GM19324 (cell line): Measurements from ENCODE around the gene CCDC17.
"Not testable (repeated sequence)": the region's sequence is repeated elsewhere in the genome, so short reads cannot be mapped to it uniquely, and the experiment has no call there.

ENCODE experiments used
- ATAC-seq: cut with Tn5 transposase; IDR thresholded peaks from one replicate; pipeline ENCODE4 v1.9.1; 2021; ENCODE audit warnings: mild to moderate bottlenecking, moderate library complexity; ENCODE audit not compliant: unreplicated experiment, low FRiP score

CCDC17 gene

DNA sequence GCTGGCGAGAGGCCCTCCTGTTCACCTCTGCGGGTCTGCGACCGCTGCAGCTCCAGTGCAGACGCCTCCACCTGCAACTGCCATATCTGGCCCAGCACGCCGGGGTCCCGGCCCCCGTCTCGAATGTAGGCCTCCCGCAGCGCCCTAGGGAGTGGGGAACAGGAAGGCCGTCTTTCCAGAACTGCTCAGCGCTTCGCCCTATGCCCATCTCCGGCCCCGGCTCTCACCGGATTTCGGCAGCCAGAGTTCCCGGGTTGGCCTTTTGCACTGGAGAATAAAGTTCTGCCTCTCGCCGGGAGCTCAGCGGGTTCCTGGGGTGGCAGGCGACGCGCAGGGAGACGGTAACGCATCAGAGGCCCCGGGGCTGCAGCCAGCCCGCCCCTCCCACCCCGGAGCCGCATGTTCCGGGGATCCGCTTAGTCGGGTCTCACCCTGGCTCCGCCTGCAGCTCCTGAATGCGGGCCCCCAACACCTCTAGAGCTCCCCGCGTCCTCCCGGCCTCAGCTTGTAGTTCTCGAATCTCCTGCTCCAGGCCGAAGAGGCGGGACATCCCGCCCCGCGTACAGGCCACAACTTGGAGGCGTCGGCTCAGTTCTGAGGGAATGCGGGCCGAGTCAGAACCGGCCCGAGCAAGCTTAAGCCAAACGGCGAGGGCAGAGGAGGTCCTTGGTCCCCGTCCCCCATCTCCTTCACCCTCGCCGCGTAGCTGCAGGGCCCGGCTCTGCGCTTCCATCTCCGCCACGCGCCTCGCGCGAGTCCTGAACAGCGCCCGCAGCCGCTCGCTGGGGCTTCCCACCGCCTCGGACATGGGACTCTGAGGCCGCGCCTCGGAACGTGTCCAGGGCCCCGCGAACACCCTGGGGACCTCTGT lies 1.1 kb downstream of the CCDC17 start:
- ATAC-seq: no peak

DNA sequence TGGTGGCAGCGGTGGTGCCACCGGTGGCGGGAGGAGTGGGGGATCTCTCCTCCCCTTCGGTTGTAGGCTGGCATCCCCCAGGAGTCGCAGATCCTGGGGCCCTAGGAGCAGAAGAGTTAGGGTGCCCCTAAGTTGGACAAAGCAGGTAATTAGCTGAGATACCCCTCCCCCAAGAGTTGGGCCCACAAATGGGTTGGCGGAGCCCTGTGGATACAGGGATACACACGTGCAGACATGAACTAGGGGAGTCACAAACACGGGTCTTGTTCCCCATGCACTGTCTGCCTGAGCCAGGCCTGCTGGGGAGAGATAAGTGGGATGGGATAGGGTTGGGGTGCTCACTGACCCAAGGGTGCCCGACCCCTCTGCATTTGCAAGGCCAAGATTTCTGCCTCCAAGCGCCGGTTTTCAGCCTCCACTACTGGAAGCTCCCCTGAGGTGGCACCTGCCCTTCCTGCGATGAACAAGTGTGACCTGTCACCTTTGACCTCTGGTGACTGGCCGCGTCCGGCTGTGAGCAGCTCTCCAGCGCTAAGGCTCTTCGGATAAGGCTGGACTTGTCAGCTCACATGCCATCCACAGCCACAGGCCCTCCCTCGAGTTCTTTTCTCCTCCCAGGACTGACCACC lies 1.8 kb downstream of the CCDC17 start:
- ATAC-seq: no peak

DNA sequence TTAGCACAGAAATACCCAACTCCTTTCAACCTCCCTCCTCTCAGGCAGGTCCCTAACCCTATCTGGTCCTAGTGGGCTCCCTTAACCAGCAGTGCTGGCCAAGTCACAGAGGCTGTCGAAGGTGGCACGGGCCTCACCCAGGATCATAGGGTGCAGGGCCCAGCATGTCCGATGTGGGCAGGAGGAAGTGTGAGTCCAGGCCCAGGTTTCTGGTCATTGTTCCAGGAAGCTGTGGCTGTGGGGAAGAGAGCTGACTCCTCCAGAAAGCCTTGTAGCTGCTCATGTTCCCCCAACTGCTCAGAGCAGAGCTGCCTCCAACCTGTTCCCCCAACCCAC lies 2.4 kb downstream of the CCDC17 start:
- ATAC-seq: no peak

DNA sequence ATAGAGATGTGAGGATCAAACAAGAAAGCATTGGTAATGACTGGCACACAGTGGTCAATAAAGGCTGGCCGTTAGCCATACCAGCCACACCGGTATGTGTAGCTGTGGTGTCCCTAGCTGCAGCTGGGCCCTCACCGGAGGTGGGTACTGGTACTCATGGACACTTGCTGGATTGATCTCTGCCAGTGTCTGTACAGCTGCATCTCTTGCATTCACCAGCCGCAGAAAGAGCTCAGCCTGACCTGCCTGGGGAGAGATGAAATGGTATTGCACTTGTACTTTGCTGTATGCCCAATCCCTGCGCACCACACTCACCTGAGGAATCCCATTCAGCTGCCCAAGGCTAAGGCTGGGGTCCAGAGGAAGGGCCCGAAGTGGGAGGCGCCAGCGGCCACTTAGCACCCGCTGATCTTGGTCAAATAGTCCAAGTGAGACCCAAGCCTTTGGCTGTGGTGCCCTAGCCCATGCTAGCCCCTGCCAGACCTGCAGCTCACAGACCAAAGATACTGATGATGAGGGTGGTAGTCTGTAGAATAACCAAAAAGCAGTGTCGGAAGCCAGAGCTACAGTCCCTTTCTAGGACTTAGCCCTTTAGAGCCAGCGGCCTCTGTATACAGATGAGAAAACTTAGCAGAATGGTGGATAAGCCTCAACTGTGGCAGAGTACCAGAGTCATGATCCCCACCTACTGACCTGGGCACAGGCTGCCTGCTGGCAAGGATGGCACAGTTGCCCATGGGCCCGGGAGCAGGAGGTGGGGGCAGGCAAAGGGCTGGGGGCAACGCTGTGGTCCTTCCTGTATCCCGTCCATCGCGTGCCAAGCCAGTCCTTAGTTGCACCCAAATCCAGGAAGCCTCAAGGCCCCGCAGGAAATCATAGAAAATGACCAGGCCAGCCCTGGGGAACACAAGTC lies 3.0 kb downstream of the CCDC17 start:
- ATAC-seq: no peak

DNA sequence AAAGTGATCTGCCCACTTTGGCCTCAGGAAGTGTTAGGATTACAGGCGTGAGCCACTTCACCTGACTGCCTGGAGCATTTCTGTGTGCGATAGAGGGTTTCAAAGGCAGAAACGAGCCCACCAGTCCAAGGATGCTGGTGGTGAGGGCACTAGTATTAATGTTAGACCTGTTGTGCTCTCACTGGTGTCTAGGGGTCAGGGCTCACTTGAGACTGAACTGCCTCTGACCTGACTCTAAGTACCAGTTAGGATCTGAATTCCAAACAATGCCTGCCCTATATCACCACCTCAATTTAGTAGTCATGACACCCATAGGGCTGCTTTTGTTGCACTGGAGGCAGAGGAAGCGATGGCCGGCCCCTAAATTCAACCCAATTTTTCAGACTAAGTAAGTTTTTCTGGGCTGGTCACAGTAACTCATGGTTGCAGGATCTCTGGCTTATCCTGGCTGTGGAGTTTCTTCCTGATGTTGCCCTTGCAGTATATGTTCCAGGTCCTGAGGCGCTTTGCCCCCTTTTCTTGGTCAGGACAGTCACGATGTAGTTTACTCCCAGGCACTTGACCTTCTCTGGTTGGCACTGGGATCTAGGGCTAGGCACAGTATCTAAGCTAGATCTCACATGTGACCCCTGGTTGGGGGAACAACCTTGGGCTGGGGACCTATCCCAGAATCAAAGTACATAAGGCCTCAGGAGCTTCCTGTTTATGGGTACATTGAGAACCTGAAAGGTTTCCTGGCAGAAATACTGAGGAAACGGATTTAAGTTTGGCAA lies 4.5 kb downstream of the CCDC17 start:
- ATAC-seq: no peak

DNA sequence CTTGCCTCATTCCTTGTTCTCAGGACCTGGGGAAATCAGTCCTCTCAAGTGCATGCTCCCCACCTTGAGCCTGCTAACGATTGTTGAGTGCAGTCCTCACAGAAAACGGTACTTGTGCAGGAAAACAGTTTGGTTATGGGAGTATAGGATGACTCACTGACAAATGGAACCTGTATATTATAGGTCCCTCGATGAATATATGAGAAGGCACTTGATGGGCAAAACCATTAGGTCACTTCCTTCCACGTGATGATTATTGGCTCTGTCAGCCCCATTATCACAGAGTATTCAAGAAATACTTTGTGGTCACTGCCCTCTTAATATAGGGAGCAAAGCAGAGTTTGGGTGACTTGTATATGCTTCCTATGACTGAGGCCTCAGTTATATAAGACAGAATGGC lies 6.2 kb downstream of the CCDC17 start:
- no peak for ATAC-seq

DNA sequence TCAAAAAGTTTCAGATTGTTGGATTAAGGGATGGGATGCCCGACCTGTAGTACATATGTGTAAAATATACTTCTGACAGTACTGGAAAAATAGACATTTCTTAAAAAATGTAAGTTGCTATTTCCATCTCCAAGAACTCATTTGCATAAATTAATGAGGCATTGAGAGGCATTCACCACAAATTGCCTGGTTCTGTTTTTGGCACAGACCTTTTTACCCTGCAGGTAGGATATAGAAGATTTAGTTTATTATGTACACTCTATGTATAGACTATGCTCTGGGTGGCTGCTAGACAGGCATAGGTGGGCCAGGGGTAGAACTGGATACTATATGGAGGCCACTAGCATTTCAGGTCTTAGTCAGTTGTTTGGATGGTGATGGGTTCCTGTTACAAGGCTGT lies 8.0 kb downstream of the CCDC17 start:
- ATAC-seq: no peak

DNA sequence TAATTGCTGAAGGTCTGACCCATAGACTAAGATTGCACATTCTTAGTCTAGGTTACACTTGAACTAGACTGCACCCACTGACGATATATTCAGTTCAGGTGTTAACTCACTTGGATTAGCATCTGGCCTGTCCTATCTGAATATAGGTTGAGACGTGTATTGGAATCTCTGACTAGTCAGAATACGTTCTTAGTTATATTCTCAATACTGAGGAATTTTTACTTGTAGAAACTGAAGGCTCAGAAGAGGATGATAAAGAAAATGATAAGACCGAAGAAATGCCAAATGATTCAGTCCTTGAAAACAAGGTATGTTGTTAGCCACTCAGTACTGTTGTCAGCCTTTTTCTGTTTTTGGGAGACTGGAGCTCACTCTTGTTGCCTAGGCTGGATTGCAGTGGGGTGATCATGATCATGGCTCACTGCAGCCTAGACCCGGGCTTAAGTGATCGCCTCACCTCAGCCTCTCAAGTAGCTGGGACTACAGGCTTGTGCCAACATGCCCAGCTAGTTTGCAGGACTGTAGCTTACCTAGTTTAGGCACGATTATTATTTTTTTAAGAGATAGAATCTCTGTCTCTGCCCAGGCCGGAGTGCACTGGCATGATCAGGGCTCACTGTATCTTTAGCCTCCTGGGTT lies 10.8 kb downstream of the CCDC17 start:
- ATAC-seq: no peak

DNA sequence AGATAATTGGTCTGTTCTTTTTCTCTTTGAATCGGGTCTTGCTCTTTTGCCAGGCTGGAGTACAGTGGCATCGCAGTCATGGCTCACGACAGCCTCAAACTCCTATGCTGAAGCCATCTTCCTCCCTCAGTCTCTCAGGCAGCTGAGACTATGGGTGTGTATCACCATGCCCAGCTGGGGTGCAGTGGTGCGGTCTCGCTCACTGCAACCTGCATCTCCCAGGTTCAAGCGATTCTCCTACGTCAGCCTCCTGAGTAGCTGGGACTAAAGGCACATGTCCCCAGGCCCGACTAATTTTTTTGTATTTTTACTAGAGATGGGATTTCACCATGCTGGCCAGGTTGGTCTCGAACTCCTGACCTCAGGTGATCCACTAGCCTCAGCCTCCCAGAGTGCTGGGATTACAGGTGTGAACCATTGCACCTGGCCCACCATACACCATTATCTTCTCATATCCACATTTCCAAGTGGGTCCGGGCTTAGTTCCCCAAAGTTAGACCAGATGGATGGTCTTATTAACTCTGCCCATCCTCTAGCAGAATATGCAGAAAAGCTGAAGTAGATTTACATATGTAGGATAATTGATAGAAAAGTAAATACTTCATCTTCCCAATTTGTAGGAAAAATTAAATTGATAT lies 13.1 kb downstream of the CCDC17 start:
- no peak for ATAC-seq

DNA sequence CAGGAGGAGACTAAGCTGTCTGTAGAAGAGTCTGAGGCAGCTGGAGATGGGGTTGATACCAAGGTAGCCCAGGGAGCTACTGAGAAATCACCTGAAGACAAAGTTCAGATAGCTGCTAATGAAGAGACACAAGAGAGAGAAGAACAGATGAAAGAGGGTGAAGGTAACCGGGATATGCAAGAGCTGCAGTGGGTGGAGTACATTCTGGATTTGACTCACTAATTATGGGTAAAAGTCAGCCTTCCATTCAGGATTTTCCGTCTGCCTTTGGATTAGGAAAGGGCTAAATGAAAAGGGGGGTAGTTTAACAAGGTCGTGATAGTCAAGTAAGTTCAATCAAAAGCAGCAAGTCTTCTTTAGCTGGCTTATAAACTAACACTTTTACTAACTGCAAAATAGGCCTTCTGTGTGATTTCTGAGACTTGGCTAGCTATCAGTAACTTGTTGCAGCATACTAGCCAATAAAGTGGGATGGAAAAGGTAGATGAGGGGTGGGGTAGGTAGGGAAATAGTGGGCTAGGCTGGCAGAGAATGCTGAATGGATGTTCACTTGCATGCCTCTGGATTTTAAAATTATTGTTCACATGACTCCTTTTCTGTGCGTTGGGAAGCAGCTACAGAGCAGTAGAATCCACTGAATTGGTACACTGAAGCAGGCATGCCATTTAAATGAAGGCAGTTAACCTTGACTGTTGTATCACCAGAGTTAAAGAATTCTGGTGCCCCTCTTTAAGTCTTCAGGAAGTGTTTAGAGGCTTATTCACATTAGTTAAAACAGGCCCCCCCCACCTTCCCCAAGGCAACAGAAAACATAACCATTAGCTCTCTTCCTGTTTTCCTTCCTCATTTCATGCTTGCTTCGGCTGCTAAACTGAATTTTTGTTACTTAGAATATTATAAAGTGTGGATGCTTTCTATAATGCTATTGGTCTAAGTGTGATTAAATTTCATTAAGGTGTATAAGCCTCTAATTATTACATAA lies 15.4 kb downstream of the CCDC17 start:
- ATAC-seq: no peak

DNA sequence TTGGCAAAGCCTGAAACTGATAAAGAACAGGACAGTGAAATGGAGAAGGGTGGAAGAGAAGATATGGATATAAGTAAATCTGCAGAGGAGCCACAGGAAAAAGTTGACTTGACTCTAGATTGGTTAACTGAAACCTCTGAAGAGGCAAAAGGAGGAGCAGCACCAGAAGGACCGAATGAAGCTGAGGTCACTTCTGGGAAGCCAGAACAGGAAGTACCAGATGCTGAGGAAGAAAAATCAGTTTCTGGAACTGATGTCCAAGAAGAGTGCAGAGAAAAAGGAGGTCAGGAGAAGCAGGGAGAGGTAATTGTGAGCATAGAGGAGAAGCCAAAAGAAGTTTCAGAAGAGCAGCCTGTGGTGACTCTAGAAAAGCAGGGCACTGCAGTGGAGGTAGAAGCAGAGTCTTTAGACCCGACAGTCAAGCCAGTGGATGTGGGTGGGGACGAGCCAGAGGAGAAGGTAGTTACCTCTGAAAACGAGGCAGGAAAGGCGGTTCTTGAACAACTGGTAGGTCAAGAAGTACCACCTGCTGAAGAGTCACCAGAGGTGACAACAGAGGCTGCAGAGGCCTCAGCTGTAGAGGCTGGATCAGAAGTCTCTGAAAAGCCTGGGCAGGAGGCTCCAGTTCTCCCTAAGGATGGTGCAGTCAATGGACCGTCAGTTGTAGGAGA lies 16.3 kb downstream of the CCDC17 start:
- no peak for ATAC-seq

DNA sequence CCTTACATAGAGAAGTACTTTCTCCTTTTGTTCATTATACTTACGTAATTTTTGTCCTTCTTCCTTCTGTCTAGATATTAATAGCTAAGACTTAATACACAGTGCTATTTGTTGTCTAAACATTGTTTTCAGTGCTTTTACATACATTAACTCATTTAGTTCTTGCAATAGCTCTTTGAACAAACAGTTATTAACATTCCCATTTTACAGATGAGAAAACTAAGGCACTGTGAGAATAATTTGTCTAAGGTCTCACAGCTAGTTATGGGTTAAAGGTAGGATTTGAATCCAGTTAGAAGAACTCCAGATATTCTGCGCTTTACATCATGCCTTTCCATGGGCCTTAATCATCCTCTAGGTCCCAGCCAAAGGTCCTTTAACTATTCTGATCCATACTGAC lies 19.6 kb downstream of the CCDC17 start:
- no peak for ATAC-seq

DNA sequence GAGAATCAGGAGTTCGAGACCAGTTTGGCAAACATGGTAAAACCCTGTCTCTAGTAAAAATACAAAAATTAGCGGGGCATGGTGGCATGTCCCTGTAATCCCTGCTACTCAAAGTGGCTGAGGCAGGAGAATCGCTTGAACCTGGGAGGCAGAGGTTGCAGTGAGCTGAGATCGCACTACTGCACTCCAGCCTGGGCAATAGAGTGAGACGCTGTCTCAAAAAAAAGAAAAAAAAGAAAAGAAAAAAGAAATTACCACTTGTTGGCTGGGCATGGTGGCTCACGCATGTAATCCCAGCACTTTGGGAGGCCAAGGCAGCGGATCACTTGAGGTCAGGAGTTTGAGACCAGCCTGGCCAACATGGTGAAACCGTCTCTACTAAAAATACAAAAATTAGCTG lies 27.1 kb downstream of the CCDC17 start:
- not testable (repeated sequence) for ATAC-seq

DNA sequence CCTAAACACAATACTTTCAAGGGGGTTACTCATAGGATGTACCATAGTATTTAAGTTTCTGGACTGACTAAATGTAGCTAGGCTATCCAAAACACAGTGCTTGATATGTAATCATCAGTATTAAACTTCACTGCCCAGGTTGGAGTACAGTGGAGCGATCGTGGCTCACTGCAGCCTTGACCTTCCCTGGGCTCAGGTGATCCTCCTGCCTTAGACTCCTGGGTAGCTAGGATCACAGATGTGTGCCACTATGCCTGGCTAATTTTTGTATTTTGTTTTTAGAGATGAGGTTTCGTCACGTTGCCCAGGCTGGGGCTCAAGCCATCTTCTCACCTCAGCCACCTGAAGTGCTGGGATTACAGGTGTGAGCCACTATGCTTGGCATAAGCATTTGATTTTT lies 29.4 kb downstream of the CCDC17 start:
- no peak for ATAC-seq

DNA sequence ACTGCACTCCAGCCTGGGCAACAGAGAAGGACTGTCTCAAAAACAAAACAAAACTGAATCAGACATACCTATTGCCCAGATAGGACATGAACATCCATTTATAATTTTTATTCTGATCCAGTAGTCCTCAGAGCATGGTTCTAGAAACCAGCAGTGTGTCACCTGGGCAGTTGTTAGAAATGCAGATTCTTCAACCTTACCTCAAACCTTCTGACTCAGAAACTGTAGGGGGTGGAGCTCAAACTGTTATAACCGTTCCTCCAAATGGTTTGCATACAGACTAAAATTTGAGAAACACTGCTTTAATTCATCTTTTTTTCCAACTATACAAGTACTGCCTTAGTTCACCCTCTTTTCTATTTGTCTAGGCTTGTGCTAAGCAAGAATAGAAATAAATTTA lies 34.0 kb downstream of the CCDC17 start:
- ATAC-seq: no peak

DNA sequence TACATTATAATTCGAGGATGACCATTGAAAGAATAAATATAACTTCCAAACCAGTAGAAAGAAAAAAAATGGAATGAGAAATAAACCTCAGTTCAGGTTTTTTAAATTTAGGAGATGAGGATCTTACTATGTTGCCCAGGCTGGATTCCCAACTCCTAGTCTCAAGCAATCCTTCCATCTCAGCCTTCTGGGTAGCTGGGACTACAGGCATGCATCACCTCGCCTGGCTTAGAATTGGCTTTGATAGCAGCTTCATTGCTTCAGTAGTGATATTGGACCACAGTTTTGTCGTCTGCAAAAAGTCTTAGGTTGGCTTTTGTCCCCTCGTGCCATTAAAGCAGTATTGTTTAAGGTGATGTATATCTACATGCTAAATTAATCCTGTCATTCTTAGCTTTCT lies 37.1 kb downstream of the CCDC17 start:
- ATAC-seq: no peak

DNA sequence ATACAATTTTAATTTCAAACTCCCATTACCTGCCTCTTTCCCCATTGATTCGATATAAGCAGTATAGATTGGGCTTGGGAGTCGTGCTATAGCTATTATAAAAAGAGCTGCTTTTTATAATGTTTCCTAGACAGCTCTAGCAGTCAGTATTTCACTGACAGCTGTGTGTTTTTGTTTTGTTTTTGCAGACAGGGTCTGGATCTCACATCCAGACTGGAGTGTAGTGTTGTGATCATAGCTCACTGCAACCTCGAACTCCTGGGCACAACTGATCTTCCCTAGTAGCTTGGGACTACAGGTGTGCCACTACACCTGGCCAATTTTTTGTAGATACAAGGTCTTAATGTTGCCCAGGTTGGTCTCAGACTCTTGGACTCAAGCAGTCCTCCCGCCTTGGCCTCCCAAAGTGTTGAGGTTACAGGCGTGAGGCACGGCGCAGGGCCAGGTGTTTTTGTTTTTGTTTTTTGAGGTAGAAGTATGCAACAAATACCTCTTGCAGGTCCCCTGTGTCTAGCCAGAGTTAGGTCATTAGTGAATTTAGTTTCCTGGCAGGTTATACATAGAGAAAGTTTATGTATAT lies 38.3 kb downstream of the CCDC17 start:
- ATAC-seq: no peak

DNA sequence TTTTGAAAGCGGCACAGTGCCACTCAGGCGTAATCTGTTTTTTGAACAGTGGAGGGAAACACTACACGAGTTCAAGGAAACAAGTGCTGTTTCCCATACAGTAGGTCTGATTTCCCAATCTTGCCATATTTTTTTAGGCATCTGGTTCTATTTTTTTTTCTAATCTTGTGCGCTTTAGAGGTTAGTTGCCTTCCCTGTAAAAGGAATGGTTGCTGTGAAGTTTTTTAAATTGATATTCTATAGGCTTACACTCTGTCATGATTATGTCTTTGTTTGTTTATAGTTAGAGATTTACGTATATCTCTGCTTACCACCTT lies 38.8 kb downstream of the CCDC17 start:
- ATAC-seq: no peak
